ENCODE data around the gene ATAD3B. TPM values are rescaled to one million over a fixed set of nuclear protein-coding genes. Genes with fewer than 3 reads are reported as not detected.

ATAD3B gene
- total and polyA plus RNA-seq, 2 donors (not counting 3 experiments of a cell fraction or from before 2014, with no cell fraction given): 20.5 to 48.2 TPM

DNA sequence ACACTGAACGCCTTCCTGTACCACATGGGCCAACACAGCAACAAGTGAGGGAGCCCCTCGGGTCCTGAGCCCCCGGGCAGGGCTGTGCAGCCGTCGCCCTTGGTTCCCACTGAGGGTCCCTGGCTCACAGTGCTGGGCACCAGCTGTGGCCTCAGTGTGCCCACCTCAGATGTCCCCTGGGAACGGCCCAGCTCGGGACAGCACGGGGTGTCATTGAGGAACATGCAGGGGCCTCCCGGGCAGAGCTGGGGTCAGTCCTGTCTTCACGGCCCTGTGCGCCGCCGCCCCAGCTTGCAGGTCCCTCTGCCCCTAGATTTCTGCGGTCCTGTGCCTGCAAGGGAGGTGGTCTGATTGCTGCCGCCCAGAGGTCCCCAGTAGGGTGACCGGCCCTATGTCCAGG lies 17.7 kb downstream of the ATAD3B start:
- dilution Hi-C loops (cut with MboI; ENCODE audit: extremely low pct_ligation_motif_present, low sequenced_read_pairs): no loop called here
- H3K4me2 ChIP-seq (ENCODE audit: insufficient read depth, low read length): no peak overlapping the region
- H2AFZ ChIP-seq (ENCODE audit: low read depth, low read length): no peak overlapping the region
- no peaks in the 10 kb centered on the region for H3K27me3 ChIP-seq (ENCODE audit: control insufficient read depth in 2 of 2, insufficient read depth in 2 of 2, low read length in 2 of 2)
- no peaks in the 10 kb centered on the region for H3K4me1 ChIP-seq (ENCODE audit: control insufficient read depth, extremely low read depth, insufficient read depth, low read length)
- intact Hi-C loops (cut with micrococcal nuclease): no loop called here
- CTCF ChIA-PET: no interaction called here
- POLR2A ChIA-PET: no interaction called here
- H3K9me1 ChIP-seq (replicated peaks; ENCODE audit: control insufficient read depth, extremely low read depth, insufficient read depth, low read length): no peaks in the 10 kb centered on the region
- TF ChIP-seq MYC (IDR thresholded peaks at IDR 0.05; ENCODE audit: low read depth, low read length) (no peak), JUN (IDR thresholded peaks at IDR 0.05; ENCODE audit: borderline replicate concordance, insufficient read depth, insufficient read length, low read depth) (no peak), GATA2 (IDR thresholded peaks at IDR 0.05; ENCODE audit: insufficient read depth, insufficient read length, low read depth, low read length) (no peak), FOS (IDR thresholded peaks at IDR 0.05; ENCODE audit: borderline replicate concordance, insufficient read depth, low read length) (no peak), POLR2A (IDR thresholded peaks at IDR 0.05; ENCODE audit: low read depth, low read length) (no peak), POLR2AphosphoS5 (IDR thresholded peaks at IDR 0.05; ENCODE audit: insufficient read depth, low read depth, low read length) (no peak), EZH2 (IDR thresholded peaks at IDR 0.05; ENCODE audit: borderline replicate concordance, low read depth, low read length, severe bottlenecking) (no peak)
- TF ChIP-seq, protein P1, sequence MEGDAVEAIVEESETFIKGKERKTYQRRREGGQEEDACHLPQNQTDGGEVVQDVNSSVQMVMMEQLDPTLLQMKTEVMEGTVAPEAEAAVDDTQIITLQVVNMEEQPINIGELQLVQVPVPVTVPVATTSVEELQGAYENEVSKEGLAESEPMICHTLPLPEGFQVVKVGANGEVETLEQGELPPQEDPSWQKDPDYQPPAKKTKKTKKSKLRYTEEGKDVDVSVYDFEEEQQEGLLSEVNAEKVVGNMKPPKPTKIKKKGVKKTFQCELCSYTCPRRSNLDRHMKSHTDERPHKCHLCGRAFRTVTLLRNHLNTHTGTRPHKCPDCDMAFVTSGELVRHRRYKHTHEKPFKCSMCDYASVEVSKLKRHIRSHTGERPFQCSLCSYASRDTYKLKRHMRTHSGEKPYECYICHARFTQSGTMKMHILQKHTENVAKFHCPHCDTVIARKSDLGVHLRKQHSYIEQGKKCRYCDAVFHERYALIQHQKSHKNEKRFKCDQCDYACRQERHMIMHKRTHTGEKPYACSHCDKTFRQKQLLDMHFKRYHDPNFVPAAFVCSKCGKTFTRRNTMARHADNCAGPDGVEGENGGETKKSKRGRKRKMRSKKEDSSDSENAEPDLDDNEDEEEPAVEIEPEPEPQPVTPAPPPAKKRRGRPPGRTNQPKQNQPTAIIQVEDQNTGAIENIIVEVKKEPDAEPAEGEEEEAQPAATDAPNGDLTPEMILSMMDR (IDR thresholded peaks at IDR 0.05; ENCODE audit: extremely low read depth in 1 of 2, insufficient read depth in 1 of 2, low read depth in 1 of 2, low read length in 2 of 2): no peak
- TF ChIP-seq, protein P2, sequence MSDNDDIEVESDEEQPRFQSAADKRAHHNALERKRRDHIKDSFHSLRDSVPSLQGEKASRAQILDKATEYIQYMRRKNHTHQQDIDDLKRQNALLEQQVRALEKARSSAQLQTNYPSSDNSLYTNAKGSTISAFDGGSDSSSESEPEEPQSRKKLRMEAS (IDR thresholded peaks at IDR 0.05; ENCODE audit: insufficient read depth, insufficient read length): no peak
- no peak for FAIRE-seq
- peaks cover 7 to 23% of the 10 kb centered on the region in 2 experiments for H3K36me3 ChIP-seq (ENCODE audit: control insufficient read depth in 2 of 2, extremely low read depth in 1 of 2, insufficient read depth in 2 of 2, low read length in 2 of 2)
- no peak for DNase-seq (ENCODE audit: low read depth, low spot score)
- no peaks in the 10 kb centered on the region for H4K20me1 ChIP-seq (replicated peaks; ENCODE audit: control insufficient read depth, extremely low read depth, insufficient read depth, low read length)
- H3K9ac ChIP-seq (replicated peaks; ENCODE audit: extremely low read depth, insufficient read depth, low read length): no peak overlapping the region
- no peak overlapping the region for H3K4me3 ChIP-seq (replicated peaks in 1 of 3; ENCODE audit: insufficient read depth in 1 of 3, low read depth in 1 of 3, low read length in 3 of 3)
- H3K9me3 ChIP-seq (replicated peaks; ENCODE audit: control insufficient read depth, insufficient read depth, low read length): no peaks in the 10 kb centered on the region
- H3K27ac ChIP-seq (ENCODE audit: insufficient read depth, low read depth, low read length): no peak overlapping the region
- BruUV-seq (replicated peaks): no TSS peak
- H3K79me2 ChIP-seq (ENCODE audit: control insufficient read depth, insufficient read depth, low read length): no peaks in the 10 kb centered on the region
